Measurements from ENCODE around the gene RASSF1. TPM values are rescaled to one million over a fixed set of nuclear protein-coding genes. Genes with fewer than 3 reads are reported as not detected.

RASSF1 gene
- total RNA-seq, 1 experiment from 2014 or later: 28.1 TPM

- ChIA-PET POLR2A (no interaction called here), CTCF (no interaction called here)
- no peak overlapping the region for H3K27ac Mint-ChIP-seq (ENCODE audit: unreplicated experiment)
- H3K36me3 Mint-ChIP-seq (ENCODE audit: insufficient read depth, unreplicated experiment): peaks cover 4% of the 10 kb centered on the region
- no peaks in the 10 kb centered on the region; the same call in 1 of the 2 replicates for H3K36me3 ChIP-seq (ENCODE audit: control insufficient read depth, insufficient read depth, low read length)
- H3K27me3 ChIP-seq (replicated peaks; ENCODE audit: control insufficient read depth, insufficient read depth, low read length): no peaks in the 10 kb centered on the region
- H3K4me3 Mint-ChIP-seq (ENCODE audit: unreplicated experiment): no peak overlapping the region
- no peaks in the 10 kb centered on the region for H3K27me3 Mint-ChIP-seq (ENCODE audit: insufficient read depth, unreplicated experiment)
- no TSS peak for BruUV-seq (replicated peaks)
- H3K4me1 ChIP-seq: peaks cover 21% of the 10 kb centered on the region
- H3K9me3 ChIP-seq: peaks cover 24% of the 10 kb centered on the region
- no peak for TF ChIP-seq CTCF (IDR thresholded peaks at IDR 0.05; ENCODE audit: insufficient read depth in 1 of 2, low read depth in 1 of 2, low read length in 1 of 2, severe bottlenecking in 1 of 2, unreplicated experiment in 1 of 2)
- H3K9me3 Mint-ChIP-seq (ENCODE audit: unreplicated experiment): no peaks in the 10 kb centered on the region
- no peak for DNase-seq
- H3K4me3 ChIP-seq (ENCODE audit: low read depth, low read length): no peak overlapping the region
- intact Hi-C loops (cut with micrococcal nuclease; ENCODE audit: unreplicated experiment): no loop called here
- peaks cover 5% of the 10 kb centered on the region for H3K4me1 Mint-ChIP-seq (ENCODE audit: low read depth, unreplicated experiment)
These were observed 36.0 kb downstream of the RASSF1 start for GRCh38 chr3:50304601-50305000.

DNA sequence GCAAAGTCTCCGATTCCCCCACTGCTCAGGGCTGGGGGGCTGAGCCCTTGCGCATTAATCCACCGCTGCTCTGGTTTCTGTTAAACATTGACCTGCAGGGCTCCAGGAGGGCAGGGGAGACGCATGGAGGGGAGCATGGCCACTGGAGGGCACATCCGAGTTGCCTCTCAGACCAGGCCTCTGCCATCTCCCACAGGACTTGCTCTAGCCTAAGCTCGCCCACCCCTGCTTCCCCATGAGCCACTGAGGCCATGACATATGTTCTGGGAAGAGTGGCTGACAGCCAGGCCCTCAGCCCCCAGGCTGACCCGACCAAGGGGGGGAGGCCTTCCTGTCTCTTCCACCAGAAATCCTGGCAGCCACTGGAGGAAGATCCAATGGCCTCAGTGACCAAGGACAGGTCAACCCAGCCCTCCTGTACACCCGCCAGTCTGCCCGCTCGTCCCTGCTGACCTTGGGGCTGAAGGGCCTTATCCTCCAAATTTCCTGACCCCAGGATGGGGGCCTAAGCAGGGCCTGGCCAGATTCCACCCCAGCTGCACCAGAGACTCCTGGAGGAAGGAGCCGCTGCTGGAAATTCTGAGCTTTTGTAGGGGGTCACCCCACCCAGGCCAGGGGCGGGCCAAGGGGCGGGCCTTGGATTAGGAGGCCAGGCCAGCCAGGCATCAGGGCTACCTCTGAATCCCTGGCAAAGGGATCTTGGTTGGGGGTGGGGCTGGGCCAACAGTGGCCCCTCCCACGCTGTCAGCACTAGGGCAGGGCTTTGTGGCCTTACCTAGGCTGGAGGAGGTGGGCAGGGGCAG is 37.4 kb downstream of the RASSF1 start, which contains the start of gene HYAL1:
HYAL1 (minus strand) TSS at position 562 of the 803 bp plus-strand sequence. CDS start 618 bp downstream, outside the sequence.
- peak in 1 of 2 experiments; percentile 40 for TF ChIP-seq CTCF (IDR thresholded peaks at IDR 0.05; ENCODE audit: insufficient read depth in 1 of 2, low read depth in 1 of 2, low read length in 1 of 2, severe bottlenecking in 1 of 2, unreplicated experiment in 1 of 2)
- intact Hi-C loops (cut with micrococcal nuclease; ENCODE audit: unreplicated experiment): no loop called here
- Histone ChIP-seq H3K36me3 (ENCODE audit: control insufficient read depth, insufficient read depth, low read length) (no peaks in the 10 kb centered on the region; the same call in 1 of the 2 replicates), H3K4me1 (peaks cover 17% of the 10 kb centered on the region), H3K9me3 (peaks cover 15% of the 10 kb centered on the region), H3K4me3 (ENCODE audit: low read depth, low read length) (no peak within 1 kb of the TSS), H3K27me3 (replicated peaks; ENCODE audit: control insufficient read depth, insufficient read depth, low read length) (no peaks in the 10 kb centered on the region)
- Mint-ChIP-seq H3K4me1 (ENCODE audit: low read depth, unreplicated experiment) (peaks cover 7% of the 10 kb centered on the region), H3K27me3 (ENCODE audit: insufficient read depth, unreplicated experiment) (no peaks in the 10 kb centered on the region), H3K27ac (ENCODE audit: unreplicated experiment) (no peak within 1 kb of the TSS), H3K36me3 (ENCODE audit: insufficient read depth, unreplicated experiment) (peaks cover 11% of the 10 kb centered on the region), H3K4me3 (ENCODE audit: unreplicated experiment) (no peak within 1 kb of the TSS), H3K9me3 (ENCODE audit: unreplicated experiment) (no peaks in the 10 kb centered on the region)
- BruUV-seq (replicated peaks): TSS peak; percentile 30
- CTCF ChIA-PET: interaction anchor here (0.7 to 1.5 kb wide), 4 partner anchors 12 to 34 kb away, joined by 3 to 12 read pairs (median 4); no protein-coding TSS in a partner anchor
- peak; percentile 65 to 67 for DNase-seq
- POLR2A ChIA-PET: no interaction called here

- no peaks in the 10 kb centered on the region for H3K27me3 ChIP-seq (replicated peaks; ENCODE audit: control insufficient read depth, insufficient read depth, low read length)
- intact Hi-C loops (cut with micrococcal nuclease; ENCODE audit: unreplicated experiment): no loop called here
- Mint-ChIP-seq H3K9me3 (ENCODE audit: unreplicated experiment) (no peaks in the 10 kb centered on the region), H3K27ac (ENCODE audit: unreplicated experiment) (no peak overlapping the region), H3K36me3 (ENCODE audit: insufficient read depth, unreplicated experiment) (peaks cover 11% of the 10 kb centered on the region), H3K4me1 (ENCODE audit: low read depth, unreplicated experiment) (peaks cover 11% of the 10 kb centered on the region), H3K4me3 (ENCODE audit: unreplicated experiment) (no peak overlapping the region), H3K27me3 (ENCODE audit: insufficient read depth, unreplicated experiment) (no peaks in the 10 kb centered on the region)
- DNase-seq: no peak
- no peak for TF ChIP-seq CTCF (IDR thresholded peaks at IDR 0.05; ENCODE audit: insufficient read depth in 1 of 2, low read depth in 1 of 2, low read length in 1 of 2, severe bottlenecking in 1 of 2, unreplicated experiment in 1 of 2)
- BruUV-seq (replicated peaks): no TSS peak
- peaks cover 20% of the 10 kb centered on the region for H3K4me1 ChIP-seq
- ChIA-PET CTCF (interaction anchor here (1.2 to 1.5 kb wide), 2 partner anchors 13 to 22 kb away, joined by 4 to 12 read pairs; no protein-coding TSS in a partner anchor), POLR2A (interaction anchor here (0.6 kb wide), 2 partner anchors 10 to 38 kb away, joined by 3 to 6 read pairs; partner anchors contain the start of gene IFRD2)
- H3K36me3 ChIP-seq (ENCODE audit: control insufficient read depth, insufficient read depth, low read length): no peaks in the 10 kb centered on the region; the same call in 1 of the 2 replicates
- peaks cover 10% of the 10 kb centered on the region for H3K9me3 ChIP-seq
- H3K4me3 ChIP-seq (ENCODE audit: low read depth, low read length): no peak overlapping the region
These were observed 38.3 kb downstream of the RASSF1 start for GRCh38 chr3:50302095-50303012.

All from Caco-2 (cell line).